IPS-NIHi7 (cell line): ENCODE data around the gene FAM193A.
"Not testable (repeated sequence)": the region's sequence is repeated elsewhere in the genome, so short reads cannot be mapped to it uniquely, and the experiment has no call there.

Source experiments
- DNase-seq: peaks from one replicate; pipeline ENCODE4 v3.0.0; 2012; ENCODE audit warnings: mixed read lengths; ENCODE audit errors: extremely low spot score

The FAM193A gene

GRCh38 chr4:2536193-2537010 lies at the start of gene FAM193A:
FAM193A (plus strand) TSS chr4:2536647; CDS start chr4:2536916, 269 bp downstream.
- peak; percentile 95 for DNase-seq

GRCh38 chr4:2486981-2487380 lies 49.5 kb upstream of the FAM193A start:
- DNase-seq: no peak

DNA sequence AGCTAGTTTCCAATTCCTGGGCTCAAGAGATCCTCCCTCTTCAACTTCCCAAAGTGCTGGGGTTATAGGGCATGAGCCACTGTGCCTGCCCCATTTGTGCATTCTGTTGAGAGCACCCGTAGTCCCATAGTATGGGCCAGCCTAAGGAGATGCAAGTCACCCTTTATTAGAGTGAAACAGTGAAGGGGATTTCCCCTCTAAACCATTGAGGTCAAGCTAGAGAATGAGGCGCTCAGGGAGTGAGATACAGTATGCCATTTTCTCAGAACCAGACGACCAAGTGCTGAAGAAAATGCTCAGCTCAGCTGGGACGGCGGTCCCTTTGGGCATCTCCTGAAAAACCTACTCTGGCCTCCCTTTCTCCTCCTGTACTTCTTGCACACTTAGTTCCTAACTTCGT lies 48.8 kb upstream of the FAM193A start:
- DNase-seq: no peak

DNA sequence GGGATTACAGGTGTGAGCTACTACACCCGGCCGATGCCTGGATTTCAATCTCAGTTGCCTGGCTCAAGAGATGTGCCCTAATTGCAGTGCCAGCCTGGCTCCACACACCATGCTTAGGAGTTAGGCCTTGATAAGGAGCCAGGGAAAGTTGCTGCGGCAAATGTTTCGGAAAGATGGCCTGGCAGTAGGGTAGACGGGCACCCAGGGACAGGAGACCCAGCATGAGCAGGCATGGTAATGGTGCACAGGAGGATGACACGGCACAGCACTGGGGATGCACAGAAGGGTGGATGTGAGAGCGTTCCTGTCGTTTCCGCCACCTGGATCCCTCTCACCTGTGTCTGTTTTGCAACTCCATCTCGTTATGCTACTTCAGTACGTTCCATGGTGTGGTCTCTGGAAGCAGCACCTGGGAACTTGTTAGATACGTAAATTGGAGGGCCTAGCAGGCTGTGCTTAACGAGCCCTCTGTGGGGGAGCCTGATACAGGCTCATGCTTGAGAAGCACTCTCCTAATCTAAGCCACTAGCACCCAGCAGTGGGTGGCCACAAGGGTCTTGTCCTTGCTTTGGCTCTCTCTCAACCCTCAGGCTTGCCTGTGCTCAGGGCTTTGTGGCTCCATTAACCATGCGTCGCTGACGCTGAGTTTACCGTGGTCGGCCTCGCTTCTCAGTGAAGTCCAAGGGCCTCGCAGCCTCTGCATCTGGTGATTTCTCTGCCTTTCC lies 47.2 kb upstream of the FAM193A start:
- DNase-seq: no peak

GRCh38 chr4:2489841-2490552 lies 46.5 kb upstream of the FAM193A start:
- no peak for DNase-seq

GRCh38 chr4:2492970-2493369 lies 43.5 kb upstream of the FAM193A start:
- no peak for DNase-seq

DNA sequence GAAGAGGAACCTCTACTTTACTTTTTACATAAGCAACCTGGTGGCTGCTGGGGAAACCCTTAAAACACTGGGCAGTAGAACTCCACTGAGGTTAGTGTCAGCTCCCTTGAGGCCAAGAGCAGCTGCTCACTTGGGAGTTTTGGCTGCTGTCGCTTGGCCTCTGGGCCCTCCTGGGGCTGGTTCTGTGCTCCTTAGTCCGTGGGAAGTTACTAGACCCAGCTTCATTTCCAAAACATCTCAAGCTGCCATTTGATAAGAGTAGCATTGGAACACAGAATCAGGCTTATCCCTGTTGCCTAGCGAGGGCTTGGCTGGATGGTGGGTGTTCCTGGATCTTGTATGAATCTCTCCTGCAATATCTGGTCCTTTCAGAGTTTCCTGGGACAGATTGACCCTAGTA lies 41.5 kb upstream of the FAM193A start:
- DNase-seq: no peak

DNA sequence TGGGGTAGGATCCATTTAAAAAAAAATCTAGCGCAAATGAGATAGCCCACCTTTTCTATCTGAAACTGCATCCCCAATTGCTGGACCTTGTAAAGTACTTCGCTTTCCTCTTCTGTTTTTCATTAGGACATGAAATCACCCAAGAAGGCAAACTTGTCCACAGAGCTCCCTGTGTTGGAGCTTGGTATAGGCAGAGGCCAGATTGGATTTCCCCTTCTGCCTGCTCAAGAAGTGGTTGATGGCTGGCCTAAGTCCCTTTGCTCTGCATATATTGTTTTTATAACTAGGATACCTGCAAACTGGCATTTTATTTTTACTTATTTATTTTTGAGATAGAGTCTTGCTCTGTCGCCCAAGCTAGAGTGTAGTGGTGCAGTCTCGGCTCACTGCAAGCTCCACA lies 39.1 kb upstream of the FAM193A start:
- DNase-seq: no peak

GRCh38 chr4:2497931-2498330 lies 38.5 kb upstream of the FAM193A start:
- DNase-seq: no peak

DNA sequence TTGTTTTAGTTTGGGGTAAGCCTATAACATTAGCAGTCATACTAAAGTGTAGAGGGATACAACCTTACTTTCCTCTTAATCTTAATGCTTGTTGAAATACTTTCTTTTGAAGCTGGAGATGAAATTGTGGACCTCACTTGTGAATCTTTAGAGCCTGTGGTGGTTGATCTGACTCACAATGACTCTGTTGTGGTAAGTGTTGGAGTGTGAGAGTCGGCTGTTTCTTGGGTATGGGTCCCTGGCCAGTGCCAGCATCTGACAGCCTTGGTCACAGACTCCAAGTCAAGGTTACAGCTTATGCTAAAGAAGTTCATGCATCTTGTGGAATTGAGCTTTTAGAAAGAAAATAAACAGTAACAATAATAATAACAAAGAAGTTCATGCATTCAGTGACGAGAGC lies 35.9 kb upstream of the FAM193A start:
- DNase-seq: no peak

DNA sequence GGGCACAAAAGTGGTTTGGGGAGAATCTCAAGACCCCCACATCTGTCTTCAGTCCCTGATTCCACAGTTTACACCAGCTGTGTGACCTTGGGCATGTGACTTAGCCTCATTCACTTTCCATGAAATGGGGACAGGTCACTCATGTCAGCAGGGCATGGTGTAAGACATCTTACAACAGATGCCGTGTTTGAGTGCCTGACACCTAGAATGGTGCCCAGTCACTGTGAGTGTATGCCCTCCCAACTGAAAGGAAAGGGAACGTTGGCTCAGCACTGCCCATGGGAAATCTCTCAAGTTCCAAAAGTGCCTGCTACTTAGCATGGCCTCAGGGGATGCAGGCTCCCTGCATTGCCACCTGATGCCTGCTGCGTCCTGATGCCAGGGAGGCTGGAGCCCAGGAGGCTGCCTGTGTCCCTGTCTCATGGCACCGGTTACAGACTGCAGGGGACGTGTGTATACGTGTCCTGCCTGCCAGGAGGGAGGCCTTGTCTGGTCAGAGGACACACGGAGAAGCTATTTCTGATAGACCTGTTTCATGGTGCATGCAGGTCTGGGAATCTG lies 35.3 kb upstream of the FAM193A start:
- DNase-seq: no peak

DNA sequence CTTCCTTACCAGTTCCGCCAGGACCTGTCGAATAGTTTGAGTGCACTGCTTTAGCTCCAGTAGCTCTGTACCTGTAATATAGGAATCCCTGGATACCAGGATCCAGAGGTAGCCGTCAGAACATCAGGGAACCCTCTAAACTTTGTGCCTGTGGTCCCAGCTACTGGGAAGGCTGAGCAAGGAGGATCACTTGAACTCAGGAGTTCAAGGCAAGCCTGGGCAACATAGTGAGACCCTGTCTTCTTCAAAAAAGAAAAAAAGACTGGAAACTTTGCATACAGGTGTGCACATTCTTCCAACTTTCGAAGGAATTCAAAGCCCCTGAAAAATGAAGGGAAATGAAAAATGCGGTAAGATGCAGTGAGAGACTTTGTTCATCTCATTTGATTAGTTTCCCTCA lies 32.6 kb upstream of the FAM193A start:
- DNase-seq: no peak

DNA sequence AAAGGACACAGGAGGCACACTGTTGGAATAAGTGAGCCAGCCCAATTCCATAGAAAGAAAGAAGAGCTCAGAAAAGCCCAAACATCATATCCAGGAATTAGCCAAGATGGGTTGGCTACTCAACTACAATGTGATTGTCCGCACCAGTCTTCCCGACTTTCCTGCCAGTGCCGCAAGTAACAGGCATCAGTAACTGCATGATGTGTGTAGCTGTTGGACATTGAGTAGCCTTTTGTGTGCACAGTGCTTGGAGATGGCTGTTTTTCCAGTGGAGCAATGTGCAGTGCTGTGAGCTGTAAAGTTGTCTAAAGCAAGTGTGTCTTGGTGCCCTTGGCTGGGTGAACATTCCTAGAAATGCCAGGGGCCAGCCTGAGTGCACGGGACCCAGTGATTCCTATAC lies 29.2 kb upstream of the FAM193A start:
- DNase-seq: peak; percentile 3

GRCh38 chr4:2507855-2508254 lies 28.6 kb upstream of the FAM193A start:
- DNase-seq: no peak

- peak; percentile 4 for DNase-seq
Observed at GRCh38 chr4:2510351-2511259, 25.8 kb upstream of the FAM193A start.

- peak; percentile 12 for DNase-seq
Observed at GRCh38 chr4:2511645-2512131, 24.8 kb upstream of the FAM193A start.

DNA sequence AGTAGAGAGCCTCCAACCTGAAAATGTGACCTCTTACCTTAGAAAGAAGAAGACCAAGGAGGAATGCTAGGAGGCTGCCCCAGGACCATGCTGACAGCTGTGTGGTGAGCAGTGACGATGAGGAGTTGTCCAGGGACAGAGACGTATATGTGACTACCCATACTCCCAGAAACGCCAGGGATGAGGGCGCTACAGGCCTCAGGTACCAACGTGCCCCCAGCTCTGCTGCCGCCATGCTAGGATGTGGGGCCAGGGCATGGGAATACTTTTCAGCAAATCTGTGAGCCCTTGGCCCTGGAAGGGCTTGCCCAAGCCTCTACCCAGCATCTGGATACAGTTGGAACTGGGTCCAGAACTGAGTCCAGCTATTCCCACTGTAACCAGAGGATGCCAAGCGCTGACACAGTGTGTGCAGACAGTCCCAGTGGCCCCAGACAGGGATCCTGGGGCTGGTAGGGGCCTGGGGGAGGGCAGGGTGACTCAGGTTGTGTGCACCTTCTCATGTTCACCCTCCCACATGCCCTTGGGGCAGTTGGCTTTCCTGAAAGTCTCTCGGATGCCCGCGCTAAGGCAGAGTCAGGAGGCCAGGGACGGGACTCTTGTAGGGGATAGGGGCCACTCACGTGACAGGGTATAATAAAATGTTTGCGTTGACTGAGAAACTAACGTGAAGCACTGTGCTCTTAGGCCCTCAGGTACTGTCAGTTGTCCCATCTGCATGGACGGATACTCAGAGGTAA lies 23.9 kb upstream of the FAM193A start:
- DNase-seq: no peak

GRCh38 chr4:2514193-2514592 lies 22.3 kb upstream of the FAM193A start:
- DNase-seq: not testable (repeated sequence)

DNA sequence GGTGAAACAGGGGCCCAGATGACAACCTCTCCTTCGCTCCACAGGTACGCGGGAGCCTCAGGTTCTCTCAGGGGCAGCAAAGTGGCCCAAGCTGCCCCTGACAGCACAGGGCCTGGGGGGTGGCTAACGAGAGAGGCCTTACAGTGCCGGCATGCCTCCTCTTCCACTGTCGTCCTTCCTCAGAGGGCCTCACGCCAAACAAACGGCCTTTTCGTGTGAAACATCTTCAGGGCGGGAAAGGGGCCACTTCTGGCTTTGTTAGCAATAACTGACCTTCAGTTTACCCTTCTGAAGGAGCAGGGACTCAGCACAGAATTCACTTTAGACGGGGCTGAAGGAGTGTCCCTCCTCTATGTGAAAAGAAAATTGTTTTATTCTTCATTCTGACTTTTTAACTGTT lies 21.5 kb upstream of the FAM193A start:
- DNase-seq: not testable (repeated sequence)

DNA sequence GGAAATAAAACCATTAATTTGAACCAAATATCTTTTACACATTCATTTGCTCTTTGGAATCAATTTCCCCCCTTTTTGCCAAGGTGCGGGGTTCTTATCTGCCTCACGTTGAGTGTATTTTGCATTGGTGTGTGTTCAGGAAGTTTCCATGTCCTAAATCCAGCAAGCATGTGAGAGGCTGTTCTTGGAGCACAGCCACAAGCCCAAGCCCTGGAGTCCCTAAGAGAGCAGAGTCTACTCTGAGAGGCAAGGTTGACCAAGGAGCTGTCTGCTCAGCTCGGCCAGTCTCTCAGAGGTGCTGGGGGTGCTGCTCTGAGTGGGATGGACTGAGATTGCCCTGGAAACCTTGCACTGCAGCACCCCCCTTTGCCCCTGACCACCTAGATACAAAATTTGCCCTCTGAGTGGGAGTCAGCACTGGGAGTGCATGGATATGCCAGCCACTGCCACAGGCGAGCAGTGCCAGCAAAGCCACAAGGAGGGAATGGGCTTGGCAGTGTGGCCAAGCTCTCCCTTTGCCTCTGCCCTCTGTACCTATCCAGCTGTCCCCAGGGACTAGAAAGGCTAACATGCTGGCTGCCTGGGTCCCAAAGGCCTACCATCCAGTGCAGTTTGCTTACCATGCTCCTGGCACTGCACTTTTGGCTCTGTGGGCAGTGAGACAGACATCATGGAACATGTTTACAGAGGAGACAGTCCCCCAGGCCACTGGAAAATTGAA lies 20.5 kb upstream of the FAM193A start:
- DNase-seq: no peak
